ENCODE results near the gene DRD1.
"Not testable (repeated sequence)": the region's sequence is repeated elsewhere in the genome, so short reads cannot be mapped to it uniquely, and the experiment has no call there.

GRCh38 chr5:175424594-175424993, 19.4 kb downstream of the DRD1 start:
- TF ChIP-seq CTCF (IDR thresholded peaks at IDR 0.05; ENCODE audit: poor library complexity); EZH2 (IDR thresholded peaks at IDR 0.05; ENCODE audit: borderline replicate concordance); EZH2phosphoT487 (IDR thresholded peaks at IDR 0.05; ENCODE audit: low read depth, severe bottlenecking, unreplicated experiment): not testable (repeated sequence)
